Endothelial cell (in vitro differentiated cells): ENCODE data around the gene MAP2K3. TPM values are rescaled to one million over a fixed set of nuclear protein-coding genes. Genes with fewer than 3 reads are reported as not detected.

Source experiments
- DNase-seq: peaks from one replicate; pipeline ENCODE4 v3.0.0; 2021; ENCODE audit warnings: low spot score
- H3K27ac Mint-ChIP-seq: one replicate; pipeline ENCODE4 v1.8.0; 2021; ENCODE audit warnings: mixed read lengths, inconsistent platforms; ENCODE audit not compliant: unreplicated experiment
- H3K27me3 Mint-ChIP-seq: one replicate; pipeline ENCODE4 v1.8.0; 2021; ENCODE audit warnings: mild to moderate bottlenecking, moderate library complexity, mixed read lengths, inconsistent platforms; ENCODE audit not compliant: unreplicated experiment
- H3K36me3 Mint-ChIP-seq: one replicate; pipeline ENCODE4 v1.8.0; 2021; ENCODE audit warnings: mild to moderate bottlenecking, low read depth, mixed read lengths, inconsistent platforms; ENCODE audit not compliant: unreplicated experiment
- H3K4me1 Mint-ChIP-seq: one replicate; pipeline ENCODE4 v1.8.0; 2021; ENCODE audit warnings: mild to moderate bottlenecking, mixed read lengths, inconsistent platforms; ENCODE audit not compliant: unreplicated experiment
- H3K4me3 Mint-ChIP-seq: one replicate; pipeline ENCODE4 v1.8.0; 2021; ENCODE audit warnings: mild to moderate bottlenecking, mixed read lengths, inconsistent platforms; ENCODE audit not compliant: unreplicated experiment
- H3K9me3 Mint-ChIP-seq: one replicate; pipeline ENCODE4 v1.8.0; 2021; ENCODE audit warnings: mixed read lengths, inconsistent platforms; ENCODE audit not compliant: unreplicated experiment
- total RNA-seq: library from RNA; stranded (reverse); fragmentation: NEBNext Ultra II Directional; extraction: Animal tissue kit (Norgen Biotek cat#: 25700); gene quantifications from one replicate; pipeline ENCODE4 v1.2.1, GENCODE V29; 2021; ENCODE audit not compliant: unreplicated experiment
- TF ChIP-seq, protein P1 (sequence below): fragments of 200-600 bp; sonication (generic); IDR thresholded peaks from one replicate; pipeline ENCODE4 v1.5.0; 2021; ENCODE audit warnings: antibody characterized with exemption; ENCODE audit not compliant: unreplicated experiment

MAP2K3 gene
- total RNA-seq, 1 donor from 2014 or later, result 65.8 TPM

DNA sequence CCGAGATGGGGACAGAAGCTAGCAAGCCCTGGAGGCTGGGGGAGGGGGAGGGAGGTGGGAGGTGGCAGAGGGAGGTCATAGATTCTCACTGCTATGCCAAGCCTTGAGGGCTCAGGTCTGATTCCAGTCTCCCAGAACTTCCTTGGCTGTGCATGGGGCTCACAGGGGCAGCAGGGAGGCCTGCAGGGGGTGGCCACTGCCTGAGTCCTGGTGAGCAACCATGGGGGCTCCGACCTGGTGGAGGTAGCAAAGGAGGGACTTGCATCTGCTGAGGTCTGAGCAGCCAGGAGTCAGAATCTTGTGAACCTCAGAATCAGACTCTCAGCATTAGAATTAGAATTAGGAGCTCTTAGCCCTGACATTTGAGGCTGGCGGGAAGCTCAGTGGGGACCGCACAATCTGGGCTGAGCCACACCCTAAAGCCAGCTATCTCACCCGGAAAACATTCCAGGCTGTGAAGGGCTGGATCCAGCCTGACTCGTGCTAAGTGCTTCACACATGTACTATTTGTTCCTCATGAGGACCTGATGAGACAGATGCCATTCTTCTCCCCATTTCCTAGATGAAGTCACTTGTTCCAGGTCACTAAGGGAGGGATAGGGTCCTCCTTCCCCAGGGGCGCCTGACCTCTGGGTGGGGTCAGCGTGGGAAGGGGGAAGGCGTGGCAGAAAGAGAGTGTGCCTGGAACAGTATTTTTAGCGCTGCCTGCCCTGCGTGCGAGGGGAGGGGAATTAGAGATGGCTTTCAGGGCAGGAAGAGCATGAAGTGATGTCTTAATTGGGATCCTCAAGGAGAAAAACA, 74.4 kb downstream of the MAP2K3 start:
- Mint-ChIP-seq H3K27ac (no peak overlapping the region), H3K4me1 (no peaks in the 10 kb centered on the region), H3K27me3 (peaks cover 8% of the 10 kb centered on the region), H3K9me3 (no peaks in the 10 kb centered on the region), H3K4me3 (no peak overlapping the region), H3K36me3 (no peaks in the 10 kb centered on the region)
- DNase-seq, result no peak
- TF ChIP-seq, protein P1, sequence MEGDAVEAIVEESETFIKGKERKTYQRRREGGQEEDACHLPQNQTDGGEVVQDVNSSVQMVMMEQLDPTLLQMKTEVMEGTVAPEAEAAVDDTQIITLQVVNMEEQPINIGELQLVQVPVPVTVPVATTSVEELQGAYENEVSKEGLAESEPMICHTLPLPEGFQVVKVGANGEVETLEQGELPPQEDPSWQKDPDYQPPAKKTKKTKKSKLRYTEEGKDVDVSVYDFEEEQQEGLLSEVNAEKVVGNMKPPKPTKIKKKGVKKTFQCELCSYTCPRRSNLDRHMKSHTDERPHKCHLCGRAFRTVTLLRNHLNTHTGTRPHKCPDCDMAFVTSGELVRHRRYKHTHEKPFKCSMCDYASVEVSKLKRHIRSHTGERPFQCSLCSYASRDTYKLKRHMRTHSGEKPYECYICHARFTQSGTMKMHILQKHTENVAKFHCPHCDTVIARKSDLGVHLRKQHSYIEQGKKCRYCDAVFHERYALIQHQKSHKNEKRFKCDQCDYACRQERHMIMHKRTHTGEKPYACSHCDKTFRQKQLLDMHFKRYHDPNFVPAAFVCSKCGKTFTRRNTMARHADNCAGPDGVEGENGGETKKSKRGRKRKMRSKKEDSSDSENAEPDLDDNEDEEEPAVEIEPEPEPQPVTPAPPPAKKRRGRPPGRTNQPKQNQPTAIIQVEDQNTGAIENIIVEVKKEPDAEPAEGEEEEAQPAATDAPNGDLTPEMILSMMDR, result no peak

DNA sequence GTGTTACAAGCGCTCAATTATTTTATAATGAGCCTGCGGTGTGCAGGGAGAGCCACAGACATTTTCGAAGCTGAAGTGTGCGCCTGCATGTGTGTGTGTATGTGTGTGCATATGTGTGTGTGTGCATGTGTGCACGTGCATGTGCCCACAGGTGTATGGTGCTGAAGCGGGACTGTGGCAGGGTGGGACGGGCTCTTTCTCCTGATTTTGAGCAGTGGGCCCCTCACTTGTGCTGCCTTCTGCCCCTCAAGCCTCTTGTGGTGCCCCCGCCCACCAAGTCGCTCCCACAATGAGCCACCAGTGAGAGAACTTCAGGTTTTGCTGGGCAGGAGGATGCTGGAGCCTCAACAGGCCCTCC, 75.0 kb downstream of the MAP2K3 start:
- TF ChIP-seq, protein P1, result no peak
- Mint-ChIP-seq H3K9me3 (no peaks in the 10 kb centered on the region), H3K27me3 (peaks cover 8% of the 10 kb centered on the region)

DNA sequence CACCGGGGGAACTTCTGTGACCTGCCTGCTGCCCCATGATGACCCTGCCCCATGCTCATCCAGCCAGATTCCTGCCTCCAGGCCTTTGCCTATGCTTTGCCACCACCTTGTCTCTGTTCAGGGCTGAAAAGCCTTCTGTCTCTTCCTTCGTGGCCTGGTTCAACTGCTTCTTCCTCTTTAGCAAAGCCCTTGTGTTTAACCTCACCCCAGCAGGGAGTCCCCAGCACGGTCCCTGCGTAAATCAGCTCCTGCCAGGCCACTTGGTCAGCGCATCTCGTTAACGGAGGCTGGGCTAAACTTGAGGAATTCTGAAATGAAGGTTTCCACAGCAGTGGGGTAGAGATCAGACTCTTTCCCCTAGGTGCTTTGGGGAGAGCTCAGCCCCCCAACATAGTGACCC, 75.5 kb downstream of the MAP2K3 start:
- no peaks in the 10 kb centered on the region for H3K9me3 Mint-ChIP-seq
- no peak overlapping the region for H3K27ac Mint-ChIP-seq
- TF ChIP-seq, protein P1, result no peak
- H3K4me1 Mint-ChIP-seq, result no peaks in the 10 kb centered on the region
- no peak overlapping the region for H3K4me3 Mint-ChIP-seq
- H3K36me3 Mint-ChIP-seq, result peaks cover 4% of the 10 kb centered on the region
- DNase-seq, result no peak
- peaks cover 8% of the 10 kb centered on the region for H3K27me3 Mint-ChIP-seq

More for the DNA sequence above, 75.0 kb downstream of the MAP2K3 start:
- Mint-ChIP-seq H3K36me3 (peaks cover 4% of the 10 kb centered on the region), H3K4me3 (no peak overlapping the region), H3K27ac (no peak overlapping the region), H3K4me1 (no peaks in the 10 kb centered on the region)
- no peak for DNase-seq

DNA sequence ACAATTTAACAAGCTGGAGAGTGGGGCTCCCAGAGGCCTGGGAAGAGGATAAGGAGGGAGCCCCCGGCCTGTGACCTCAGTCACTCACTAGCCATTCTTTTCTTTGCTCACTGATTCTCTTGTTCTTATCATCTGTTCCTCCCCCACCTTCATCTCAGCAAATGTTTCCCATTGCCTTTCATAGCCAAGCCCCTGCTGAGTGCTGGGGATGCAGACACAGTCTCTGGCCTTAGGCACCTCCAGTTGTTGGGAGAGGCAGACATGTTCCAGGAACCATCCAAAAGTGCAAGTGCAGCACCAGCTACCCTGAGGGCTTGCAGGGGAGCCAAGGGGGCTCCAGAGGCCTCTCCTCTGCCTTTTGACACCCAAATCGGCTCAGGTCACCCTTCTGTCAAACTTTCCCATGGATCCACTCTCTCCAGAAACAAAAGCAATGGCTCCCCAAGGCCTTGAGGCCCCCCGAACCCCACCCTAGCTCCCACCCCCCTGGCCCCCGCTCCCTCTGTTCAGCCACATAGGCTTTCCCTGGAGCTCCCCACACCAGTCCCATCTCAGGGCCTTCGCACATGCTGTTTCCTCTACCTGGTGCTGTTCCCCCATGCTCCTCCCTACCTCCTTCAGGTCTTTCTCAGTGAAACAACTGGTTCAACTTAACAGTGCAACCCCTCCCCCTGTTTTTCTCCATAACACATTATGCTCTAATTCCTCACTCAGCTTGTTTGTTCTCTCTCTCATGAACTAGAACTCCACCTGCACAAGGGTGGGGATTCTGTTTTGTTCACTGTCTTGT, 76.7 kb downstream of the MAP2K3 start:
- no peak for DNase-seq
- Mint-ChIP-seq H3K4me1 (no peaks in the 10 kb centered on the region), H3K27ac (no peak overlapping the region), H3K9me3 (no peaks in the 10 kb centered on the region), H3K36me3 (peaks cover 4% of the 10 kb centered on the region), H3K4me3 (no peak overlapping the region), H3K27me3 (peaks cover 8% of the 10 kb centered on the region)
- TF ChIP-seq, protein P1, result no peak

DNA sequence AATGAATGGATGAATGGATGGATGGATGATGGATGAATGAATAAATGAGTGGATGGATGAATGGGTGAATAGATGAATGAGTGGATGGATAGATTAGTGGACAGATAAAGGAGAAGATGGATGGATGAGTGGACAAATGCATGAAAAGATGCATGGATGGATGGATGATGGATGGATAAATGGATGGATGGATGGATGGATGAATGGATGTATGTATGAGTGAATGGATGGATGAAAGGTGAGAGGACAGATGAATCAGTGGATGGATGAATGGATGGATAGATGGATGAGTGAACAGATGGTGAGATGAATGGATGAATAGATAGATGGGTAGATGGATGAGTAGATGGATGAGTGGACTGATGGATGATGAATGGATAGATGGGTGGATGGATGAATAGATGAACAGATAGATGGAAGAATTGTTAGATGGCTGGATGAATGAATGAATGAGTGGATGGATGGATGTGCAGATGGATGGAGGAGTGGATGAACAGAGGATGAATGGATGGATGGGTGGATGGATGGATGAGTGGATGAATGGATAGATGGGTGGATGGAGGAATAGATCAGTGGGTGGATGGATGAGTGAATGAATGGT, 77.9 kb downstream of the MAP2K3 start:
- TF ChIP-seq, protein P1, result no peak
- Mint-ChIP-seq H3K27ac (no peak overlapping the region), H3K4me3 (no peak overlapping the region), H3K27me3 (peaks cover 1% of the 10 kb centered on the region), H3K4me1 (no peaks in the 10 kb centered on the region), H3K9me3 (no peaks in the 10 kb centered on the region), H3K36me3 (peaks cover 4% of the 10 kb centered on the region)
- DNase-seq, result no peak
